T-cell (primary cell): ENCODE data around the gene SYT9. TPM values are rescaled to one million over a fixed set of nuclear protein-coding genes. Genes with fewer than 3 reads are reported as not detected.

Source experiments
- ATAC-seq, 4 experiments: fragments of 200-7000 bp in 3 of 4; fragments of 150-1000 bp in 1 of 4; cut with Tn5 transposase; replicated peaks in 1 of 4; 1 replicate in 3 of 4; 2 replicates in 1 of 4; pipeline ENCODE4 v1.10.0; 2021; ENCODE audit warnings: moderate library complexity in 3 of 4, mild to moderate bottlenecking in 2 of 4, moderate number of reproducible peaks in 1 of 4
- CTCF ChIA-PET, 2 donors: fragments of 300-600 bp; sonication (Branson Sonifier 250); formaldehyde crosslinking; loops; one replicate each; lab custom pipeline; 2022; ENCODE audit warnings: antibody characterized with exemption in 2 of 2; lab: Charles Lee
- POLR2A ChIA-PET, 2 donors: fragments of 300-600 bp; sonication (Branson Sonifier 250); formaldehyde crosslinking; loops; one replicate each; lab custom pipeline; 2022; ENCODE audit warnings: antibody characterized with exemption in 2 of 2; lab: Charles Lee
- DNase-seq, 35 experiments: peaks; one replicate each; pipeline versions ENCODE4 v3.0.0 to v3.0.0-alpha.2; 2013 to 2023
- H3K27ac ChIP-seq: one replicate; pipeline ENCODE4 v1.5.1; 2013; ENCODE audit warnings: low read length
- H3K27me3 ChIP-seq, 2 experiments: replicated peaks in 1 of 2; 1 replicate in 1 of 2; 2 replicates in 1 of 2; pipeline versions ENCODE4 v1.6.1 to v1.7.0; 2013; ENCODE audit warnings: low read length in 1 of 2, mixed read lengths in 1 of 2; ENCODE audit not compliant: control insufficient read depth in 2 of 2, insufficient read depth in 2 of 2; ENCODE audit errors: extremely low read depth in 1 of 2
- H3K36me3 ChIP-seq, 2 donors: 1 replicate in 1 of 2; 2 replicates in 1 of 2; pipeline versions ENCODE4 v1.6.1 to v1.7.0; 2013; ENCODE audit warnings: low read length in 1 of 2; ENCODE audit not compliant: control insufficient read depth in 2 of 2, insufficient read depth in 1 of 2; ENCODE audit errors: extremely low read depth in 1 of 2
- H3K4me1 ChIP-seq, 2 experiments: 1 replicate in 1 of 2; 2 replicates in 1 of 2; pipeline versions ENCODE4 v1.6.1 to v1.7.0; 2013; ENCODE audit warnings: low read length in 2 of 2, mixed read lengths in 1 of 2; ENCODE audit not compliant: insufficient read depth in 2 of 2, control insufficient read depth in 1 of 2; ENCODE audit errors: extremely low read depth in 1 of 2
- H3K4me3 ChIP-seq, 2 donors: 1 replicate in 1 of 2; 2 replicates in 1 of 2; pipeline versions ENCODE4 v1.5.1 to v1.7.0; 2013; ENCODE audit warnings: mild to moderate bottlenecking in 2 of 2, low read length in 1 of 2, moderate library complexity in 1 of 2; ENCODE audit not compliant: control insufficient read depth in 1 of 2; ENCODE audit errors: extremely low read depth in 1 of 2
- H3K9me3 ChIP-seq: 2 replicates; pipeline ENCODE4 v1.7.0; 2013
- H3K27ac Mint-ChIP-seq, 2 donors: one replicate each; pipeline ENCODE4 v1.8.0; 2020 to 2021; ENCODE audit warnings: mild to moderate bottlenecking in 2 of 2, mixed read lengths in 2 of 2
- H3K27me3 Mint-ChIP-seq, 2 donors: one replicate each; pipeline ENCODE4 v1.8.0; 2021 to 2022; ENCODE audit warnings: mixed read lengths in 2 of 2
- H3K36me3 Mint-ChIP-seq: one replicate; pipeline ENCODE4 v1.8.0; 2021; ENCODE audit warnings: mixed read lengths
- H3K4me1 Mint-ChIP-seq, 3 donors: one replicate each; pipeline ENCODE4 v1.8.0; 2020 to 2022; ENCODE audit warnings: mixed read lengths in 3 of 3, mild to moderate bottlenecking in 1 of 3
- H3K4me3 Mint-ChIP-seq, 3 donors: one replicate each; pipeline ENCODE4 v1.8.0; 2020 to 2022; ENCODE audit warnings: mild to moderate bottlenecking in 3 of 3, mixed read lengths in 3 of 3, moderate library complexity in 3 of 3
- H3K9me3 Mint-ChIP-seq, 3 donors: one replicate each; pipeline ENCODE4 v1.8.0; 2020 to 2022; ENCODE audit warnings: mixed read lengths in 3 of 3
- WGBS: methylation state at CpG from one replicate; pipeline ENCODE4 v1.1.5; 2013; ENCODE audit warnings: missing lambda C conversion rate; ENCODE audit not compliant: insufficient coverage; 5-methylcytosine and 5-hydroxymethylcytosine counted together
- total RNA-seq, 35 experiments: library from RNA in 6 of 35; stranded (reverse) in 6 of 35; fragments of 120-200 nt in 1 of 35; gene quantifications; one replicate each; pipeline versions ENCODE4 v1.2.1 to v1.2.4 and lab custom pipeline; 2013 to 2026

SYT9 gene
- total RNA-seq, 5 donors from 2014 or later (not counting 1 experiment from before 2014, with no cell fraction given) = not detected

DNA sequence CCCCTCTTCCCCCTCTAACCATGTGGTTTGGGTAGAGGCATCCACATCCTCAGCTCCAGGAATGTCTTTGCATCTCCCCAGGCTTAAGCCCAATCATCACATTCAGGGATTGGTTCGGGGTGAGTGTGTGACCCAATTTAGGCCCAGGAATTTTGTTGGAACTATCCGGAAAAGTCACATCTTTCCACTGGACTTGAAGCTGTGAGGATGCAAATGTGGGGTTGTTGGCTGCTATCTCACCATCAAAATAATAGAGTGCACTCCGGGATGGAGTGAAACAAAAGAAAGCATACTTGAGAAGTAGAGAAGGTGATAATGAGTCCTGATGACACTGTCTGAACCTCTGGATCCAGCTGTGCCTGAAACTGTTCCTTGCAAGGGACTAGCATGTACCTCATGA, 199.8 kb downstream of the SYT9 start:
- Mint-ChIP-seq H3K4me3 (no peak overlapping the region), H3K36me3 (no peaks in the 10 kb centered on the region)
- POLR2A ChIA-PET = no interaction called here

DNA sequence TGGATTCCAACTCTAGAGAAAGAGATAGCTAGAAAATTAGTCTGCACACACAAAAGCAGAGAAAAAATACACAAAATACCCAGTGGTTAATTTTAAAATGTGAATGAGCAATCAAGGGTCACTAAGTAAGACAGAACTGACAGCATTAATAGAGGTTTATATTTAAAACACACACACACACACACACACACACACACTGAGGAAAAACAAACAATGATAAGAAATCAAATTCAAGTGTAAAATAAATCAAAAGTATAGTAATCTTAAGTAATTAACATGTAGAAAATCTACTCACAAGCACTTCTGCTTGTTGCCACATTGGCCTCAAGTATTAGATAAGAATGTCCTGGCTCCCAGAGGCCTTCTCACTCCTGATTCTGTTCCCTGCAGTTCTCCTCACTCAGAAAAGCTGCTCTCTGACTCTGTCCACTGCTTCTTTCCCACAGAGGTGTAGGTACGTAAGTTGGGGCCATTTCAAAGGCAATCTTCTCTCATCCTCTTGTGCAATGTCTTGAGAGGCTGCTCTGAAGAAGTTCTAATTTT, 200.3 kb downstream of the SYT9 start:
- Histone ChIP-seq H3K36me3 (no peaks in the 10 kb centered on the region), H3K27me3 (peaks cover 0 to 2% of the 10 kb centered on the region in 2 experiments), H3K9me3 (no peaks in the 10 kb centered on the region), H3K4me3 (no peak overlapping the region), H3K27ac (no peak overlapping the region), H3K4me1 (no peaks in the 10 kb centered on the region)
- no peaks in the 10 kb centered on the region for H3K9me3 Mint-ChIP-seq
- no peak overlapping the region for H3K4me3 Mint-ChIP-seq
- WGBS = no CpG with 5 or more reads among the region's 1 CpG
- CTCF ChIA-PET = interaction anchor here (0.7 to 1.3 kb wide), 2 partner anchors 9 to 242 kb away, joined by 3 to 4 read pairs; no protein-coding TSS in a partner anchor
- POLR2A ChIA-PET = no interaction called here
- DNase-seq = no peak
- H3K27me3 Mint-ChIP-seq = no peaks in the 10 kb centered on the region
- H3K36me3 Mint-ChIP-seq = peaks cover 4% of the 10 kb centered on the region
- no peak overlapping the region for H3K27ac Mint-ChIP-seq
- H3K4me1 Mint-ChIP-seq = no peaks in the 10 kb centered on the region
- ATAC-seq = no peak

More for the DNA sequence above, 199.8 kb downstream of the SYT9 start:
- no peaks in the 10 kb centered on the region for H3K9me3 ChIP-seq
- no peak overlapping the region for H3K27ac Mint-ChIP-seq
- H3K4me3 ChIP-seq = no peak overlapping the region
- no peaks in the 10 kb centered on the region for H3K9me3 Mint-ChIP-seq
- no peaks in the 10 kb centered on the region for H3K27me3 Mint-ChIP-seq
- CTCF ChIA-PET = interaction anchor here (0.7 to 1.4 kb wide), 4 partner anchors 9 to 243 kb away, joined by 3 to 5 read pairs (median 4); no protein-coding TSS in a partner anchor
- no peaks in the 10 kb centered on the region for H3K4me1 ChIP-seq
- H3K27ac ChIP-seq = no peak overlapping the region
- WGBS = no CpG with 5 or more reads among the region's 3 CpGs
- no peak for DNase-seq
- no peak for ATAC-seq
- H3K36me3 ChIP-seq = no peaks in the 10 kb centered on the region
- peaks cover 0 to 2% of the 10 kb centered on the region in 2 experiments for H3K27me3 ChIP-seq
- H3K4me1 Mint-ChIP-seq = no peaks in the 10 kb centered on the region

DNA sequence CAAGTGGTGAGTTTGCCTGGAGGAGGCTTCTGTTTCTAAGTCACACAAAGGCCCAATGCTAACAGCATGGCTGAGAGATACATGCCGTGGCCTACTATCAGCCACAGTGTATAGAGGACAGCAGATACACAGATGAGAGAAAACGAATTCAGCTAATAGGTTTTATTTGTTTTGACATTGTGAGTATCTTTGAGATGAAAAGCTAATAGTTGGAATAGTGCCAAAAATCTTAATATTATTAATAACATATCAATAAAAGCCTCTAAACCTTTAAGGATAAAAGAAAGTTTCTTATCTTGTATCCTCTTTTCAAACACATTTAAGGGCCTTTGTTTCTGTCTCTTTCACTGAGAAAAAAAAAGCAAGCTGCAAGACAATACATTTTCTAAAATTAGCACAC, 203.2 kb downstream of the SYT9 start:
- ChIA-PET POLR2A (no interaction called here), CTCF (interaction anchor here (0.7 to 1.2 kb wide), 2 partner anchors 13 to 259 kb away, joined by 3 to 6 read pairs; no protein-coding TSS in a partner anchor)
- ATAC-seq (no peak), DNase-seq (no peak)
- no peak overlapping the region for H3K27ac Mint-ChIP-seq
- H3K27me3 ChIP-seq = no peaks in the 10 kb centered on the region
- no peaks in the 10 kb centered on the region for H3K36me3 ChIP-seq
- no peaks in the 10 kb centered on the region for H3K4me1 Mint-ChIP-seq
- no peaks in the 10 kb centered on the region for H3K27me3 Mint-ChIP-seq
- H3K4me3 ChIP-seq = no peak overlapping the region
- no peaks in the 10 kb centered on the region for H3K9me3 ChIP-seq
- H3K36me3 Mint-ChIP-seq = peaks cover 4% of the 10 kb centered on the region
- H3K4me1 ChIP-seq = no peaks in the 10 kb centered on the region
- no peak overlapping the region for H3K4me3 Mint-ChIP-seq
- WGBS = 100% methylated on average over 1 of the region's 2 CpGs
- no peaks in the 10 kb centered on the region for H3K9me3 Mint-ChIP-seq
- H3K27ac ChIP-seq = no peak overlapping the region

DNA sequence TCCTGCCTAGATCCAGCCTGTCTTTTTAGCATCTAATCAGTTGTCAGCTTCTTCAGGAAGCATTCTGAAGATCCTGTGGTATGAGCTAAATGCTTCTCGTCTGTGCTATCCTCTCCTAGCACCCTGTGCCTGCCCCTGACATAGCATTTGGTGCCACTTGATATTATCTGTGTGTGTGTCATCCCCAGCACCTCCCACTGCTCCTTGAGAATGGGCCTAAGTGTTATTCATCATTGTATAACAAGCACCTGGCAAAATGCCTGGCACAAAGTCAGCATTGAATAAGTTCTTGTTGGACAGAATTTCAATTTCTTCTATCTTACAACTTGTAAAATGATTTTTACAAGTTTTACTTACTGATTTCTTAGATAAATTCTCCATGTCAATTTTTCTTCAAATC, 205.5 kb downstream of the SYT9 start:
- H3K36me3 Mint-ChIP-seq = peaks cover 4% of the 10 kb centered on the region
- H3K9me3 Mint-ChIP-seq = no peaks in the 10 kb centered on the region
- no peak overlapping the region for H3K4me3 Mint-ChIP-seq
- Histone ChIP-seq H3K36me3 (no peaks in the 10 kb centered on the region), H3K27ac (no peak overlapping the region), H3K27me3 (no peaks in the 10 kb centered on the region), H3K9me3 (no peaks in the 10 kb centered on the region), H3K4me3 (no peak overlapping the region), H3K4me1 (no peaks in the 10 kb centered on the region)
- H3K27ac Mint-ChIP-seq = no peak overlapping the region
- H3K4me1 Mint-ChIP-seq = peaks cover under 1 to 3% (median under 1%) of the 10 kb centered on the region in 3 donors
- no peak for DNase-seq
- ChIA-PET CTCF (interaction anchor here in 1 of 2 donors (0.5 kb wide), 1 partner anchor 50 kb away, joined by 5 read pairs; no protein-coding TSS in a partner anchor), POLR2A (no interaction called here)
- no CpG with 5 or more reads among the region's 1 CpG for WGBS
- H3K27me3 Mint-ChIP-seq = no peaks in the 10 kb centered on the region
- no peak for ATAC-seq

DNA sequence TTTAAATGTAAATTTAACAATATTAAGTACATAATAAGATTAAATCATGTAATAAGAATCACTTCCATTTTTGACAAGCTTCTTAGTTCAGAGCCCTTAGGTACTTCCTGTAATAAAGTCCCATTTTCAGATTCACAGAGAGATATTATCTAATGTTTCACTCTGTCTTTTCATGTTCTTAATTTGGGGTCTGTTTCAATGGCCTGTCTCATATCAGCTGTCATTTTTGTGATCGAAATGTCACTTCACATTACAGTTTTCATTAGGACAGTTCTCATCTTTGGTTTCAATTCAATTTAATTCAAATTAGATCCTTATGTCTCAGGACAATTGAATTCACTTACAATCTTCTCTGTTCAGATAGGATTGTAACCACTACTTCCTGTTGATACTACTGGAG, 211.0 kb downstream of the SYT9 start:
- Mint-ChIP-seq H3K4me1 (peaks cover 9 to 15% (median 9%) of the 10 kb centered on the region in 3 donors), H3K9me3 (no peaks in the 10 kb centered on the region), H3K27me3 (no peaks in the 10 kb centered on the region), H3K36me3 (no peaks in the 10 kb centered on the region), H3K4me3 (no peak overlapping the region), H3K27ac (no peak overlapping the region)
- ATAC-seq (no peak), DNase-seq (no peak)
- Histone ChIP-seq H3K27me3 (no peaks in the 10 kb centered on the region), H3K4me1 (no peaks in the 10 kb centered on the region), H3K27ac (no peak overlapping the region), H3K9me3 (no peaks in the 10 kb centered on the region), H3K36me3 (no peaks in the 10 kb centered on the region), H3K4me3 (no peak overlapping the region)
- no CpG with 5 or more reads among the region's 1 CpG for WGBS
- ChIA-PET CTCF (no interaction called here), POLR2A (interaction anchor here in 1 of 2 donors (0.6 kb wide), 1 partner anchor 445 kb away, joined by 5 read pairs; no protein-coding TSS in a partner anchor)

DNA sequence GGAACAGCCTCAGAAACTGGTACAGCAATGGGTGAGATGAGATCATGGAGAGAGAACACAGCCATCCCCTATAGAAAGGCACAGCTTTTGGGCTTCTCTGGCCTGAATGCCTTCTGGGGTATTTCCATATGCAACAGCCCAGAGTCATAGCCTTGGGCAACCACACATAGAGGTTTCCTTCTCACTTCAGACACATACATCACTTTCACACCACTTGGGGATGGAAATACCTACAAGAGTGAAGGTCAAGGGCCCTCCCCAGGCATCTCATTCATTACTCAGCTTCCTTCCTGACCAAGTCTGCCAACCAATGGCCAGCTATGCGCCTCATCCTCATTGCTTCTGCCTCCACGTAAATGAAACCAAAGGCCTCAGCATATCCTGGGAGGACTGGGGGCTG, 215.9 kb downstream of the SYT9 start:
- Histone ChIP-seq H3K4me1 (no peaks in the 10 kb centered on the region), H3K27ac (no peak overlapping the region), H3K27me3 (no peaks in the 10 kb centered on the region), H3K4me3 (no peak overlapping the region), H3K36me3 (no peaks in the 10 kb centered on the region), H3K9me3 (no peaks in the 10 kb centered on the region)
- POLR2A ChIA-PET = no interaction called here
- Mint-ChIP-seq H3K4me1 (peaks cover 6 to 8% (median 6%) of the 10 kb centered on the region in 3 donors), H3K36me3 (no peaks in the 10 kb centered on the region), H3K9me3 (no peaks in the 10 kb centered on the region), H3K4me3 (no peak overlapping the region), H3K27ac (no peak overlapping the region), H3K27me3 (no peaks in the 10 kb centered on the region)
- DNase-seq (no peak), ATAC-seq (no peak)
- 64% methylated on average over 2 of the region's 2 CpGs for WGBS
- CTCF ChIA-PET = no interaction called here
